Globus pallidus (tissue), 1 donor: ENCODE measurements around the gene IL1RAPL1.

Experiments used
- DNase-seq: peaks from one replicate; pipeline ENCODE4 v3.0.0-alpha.2; 2015; ENCODE audit warnings: low spot score

Gene IL1RAPL1

GRCh38 chrX:28628120-28628519 lies 40.9 kb downstream of the IL1RAPL1 start:
- DNase-seq, result no peak

- no peak for DNase-seq
Observed at GRCh38 chrX:28638775-28639174, 51.5 kb downstream of the IL1RAPL1 start.

- no peak for DNase-seq
Observed at GRCh38 chrX:28639451-28639850, 52.2 kb downstream of the IL1RAPL1 start.

- no peak for DNase-seq
Observed at GRCh38 chrX:28649541-28649940, 62.3 kb downstream of the IL1RAPL1 start.

GRCh38 chrX:28651186-28651585 lies 63.9 kb downstream of the IL1RAPL1 start:
- DNase-seq, result no peak

- no peak for DNase-seq
Observed at GRCh38 chrX:28659269-28659668, 72.0 kb downstream of the IL1RAPL1 start.

- DNase-seq, result no peak
Observed at GRCh38 chrX:28665778-28666177, 78.5 kb downstream of the IL1RAPL1 start.

- DNase-seq, result no peak
Observed at GRCh38 chrX:28668303-28668702, 81.1 kb downstream of the IL1RAPL1 start.

GRCh38 chrX:28668957-28669356 lies 81.7 kb downstream of the IL1RAPL1 start:
- DNase-seq, result no peak

- DNase-seq, result no peak
Observed at GRCh38 chrX:28670074-28670473, 82.8 kb downstream of the IL1RAPL1 start.

GRCh38 chrX:28675173-28675572 lies 87.9 kb downstream of the IL1RAPL1 start:
- no peak for DNase-seq

- DNase-seq, result peak; percentile 76
Observed at GRCh38 chrX:28693101-28693500, 105.9 kb downstream of the IL1RAPL1 start.

- no peak for DNase-seq
Observed at GRCh38 chrX:28697732-28698131, 110.5 kb downstream of the IL1RAPL1 start.

- no peak for DNase-seq
Observed at GRCh38 chrX:28701222-28701621, 114.0 kb downstream of the IL1RAPL1 start.

- no peak for DNase-seq
Observed at GRCh38 chrX:28706964-28707363, 119.7 kb downstream of the IL1RAPL1 start.

- DNase-seq, result no peak
Observed at GRCh38 chrX:28709421-28709820, 122.2 kb downstream of the IL1RAPL1 start.

GRCh38 chrX:28717864-28718263 lies 130.6 kb downstream of the IL1RAPL1 start:
- DNase-seq, result no peak

GRCh38 chrX:28718450-28718849 lies 131.2 kb downstream of the IL1RAPL1 start:
- no peak for DNase-seq

GRCh38 chrX:28719620-28720019 lies 132.4 kb downstream of the IL1RAPL1 start:
- DNase-seq, result no peak

- DNase-seq, result no peak
Observed at GRCh38 chrX:28752330-28752729, 165.1 kb downstream of the IL1RAPL1 start.

- no peak for DNase-seq
Observed at GRCh38 chrX:28756175-28756574, 168.9 kb downstream of the IL1RAPL1 start.

GRCh38 chrX:28756647-28757046 lies 169.4 kb downstream of the IL1RAPL1 start:
- DNase-seq, result no peak

GRCh38 chrX:28757290-28757689 lies 170.0 kb downstream of the IL1RAPL1 start:
- no peak for DNase-seq

- peak; percentile 74 for DNase-seq
Observed at GRCh38 chrX:28766561-28766960, 179.3 kb downstream of the IL1RAPL1 start.

GRCh38 chrX:28773807-28774206 lies 186.6 kb downstream of the IL1RAPL1 start:
- no peak for DNase-seq
